Smooth muscle cell (in vitro differentiated cells): ENCODE results near the gene HYAL2. TPM values are rescaled to one million over a fixed set of nuclear protein-coding genes. Genes with fewer than 3 reads are reported as not detected.

Experiments used
- DNase-seq: peaks from one replicate; lab custom pipeline; 2025; ENCODE audit not compliant: unreplicated experiment; lab: John Stamatoyannopoulos, UW
- H2AFZ ChIP-seq: fragments of 200-600 bp; sonication (generic); 2 replicates; pipeline ENCODE4 v1.6.0; 2016; ENCODE audit warnings: antibody characterized with exemption, low read depth, mild to moderate bottlenecking
- H3F3A ChIP-seq: fragments of 200-600 bp; sonication (generic); 2 replicates; pipeline ENCODE4 v1.6.0; 2017; ENCODE audit warnings: antibody characterized with exemption, low read depth
- H3K27ac ChIP-seq: fragments of 200-600 bp; sonication (generic); 2 replicates; pipeline ENCODE4 v1.5.1; 2016; ENCODE audit warnings: low read depth, mild to moderate bottlenecking
- H3K27me3 ChIP-seq: fragments of 200-600 bp; sonication (generic); 2 replicates; pipeline ENCODE4 v1.6.1; 2016; ENCODE audit warnings: low read depth, mild to moderate bottlenecking
- H3K36me3 ChIP-seq: fragments of 200-600 bp; sonication (generic); 2 replicates; pipeline ENCODE4 v1.5.1; 2016; ENCODE audit warnings: low read depth
- H3K4me1 ChIP-seq: fragments of 200-600 bp; sonication (generic); 2 replicates; pipeline ENCODE4 v1.5.1; 2016; ENCODE audit warnings: low read depth
- H3K4me2 ChIP-seq: fragments of 200-600 bp; sonication (generic); 2 replicates; pipeline ENCODE4 v1.6.0; 2016; ENCODE audit warnings: mild to moderate bottlenecking
- H3K4me3 ChIP-seq: fragments of 200-600 bp; sonication (generic); 2 replicates; pipeline ENCODE4 v1.5.1; 2016; ENCODE audit warnings: mild to moderate bottlenecking
- H3K79me2 ChIP-seq: fragments of 200-600 bp; sonication (generic); 2 replicates; pipeline ENCODE4 v1.6.0; 2016; ENCODE audit warnings: low read depth, mild to moderate bottlenecking
- H3K9ac ChIP-seq: fragments of 200-600 bp; sonication (generic); 2 replicates; pipeline ENCODE4 v1.6.0; 2016; ENCODE audit warnings: low read depth
- H3K9me3 ChIP-seq: fragments of 200-600 bp; sonication (generic); replicated peaks from 2 replicates; pipeline ENCODE4 v1.5.1; 2016; ENCODE audit warnings: low read depth
- H4K20me1 ChIP-seq: fragments of 200-600 bp; sonication (generic); 2 replicates; pipeline ENCODE4 v1.6.0; 2016; ENCODE audit warnings: low read depth
- CTCF ChIP-seq: fragments of 200-600 bp; sonication (generic); IDR thresholded peaks from 2 replicates; pipeline ENCODE4 v1.5.1; 2017; ENCODE audit warnings: borderline replicate concordance, mild to moderate bottlenecking, antibody characterized with exemption; ENCODE audit not compliant: insufficient read depth, poor library complexity, severe bottlenecking
- WGBS: methylation state at CpG from one replicate; pipeline ENCODE4 v1.1.7; 2016; ENCODE audit warnings: low lambda C conversion rate; 5-methylcytosine and 5-hydroxymethylcytosine counted together
- polyA plus RNA-seq: library from polyadenylated mRNA; unstranded; fragments of >200 nt; fragmentation: Nextera tagmentation; extraction: Ambion mirVana; gene quantifications from 2 replicates; pipeline ENCODE4 v1.2.1, GENCODE V29; 2016
- total RNA-seq: library from RNA; depleted of rRNA; stranded (reverse); fragments of >200 nt; gene quantifications from 2 replicates; pipeline ENCODE4 v1.2.3, GENCODE V29; 2014

Gene HYAL2
- total and polyA plus RNA-seq, 2 experiments from 2014 or later, result 83.3 to 88.0 TPM

- Histone ChIP-seq H3K9me3 (no peaks in the 10 kb centered on the region), H3F3A (peaks cover 12% of the 10 kb centered on the region), H4K20me1 (no peaks in the 10 kb centered on the region), H3K4me1 (peaks cover 19% of the 10 kb centered on the region), H3K4me2 (no peak overlapping the region), H3K9ac (no peak overlapping the region), H3K27me3 (no peaks in the 10 kb centered on the region), H2AFZ (no peak overlapping the region), H3K79me2 (peaks cover 17% of the 10 kb centered on the region), H3K4me3 (no peak overlapping the region), H3K27ac (no peak overlapping the region), H3K36me3 (no peaks in the 10 kb centered on the region)
- no peak for TF ChIP-seq CTCF
- no peak for DNase-seq
- 96% methylated on average over 11 of the region's 11 CpGs for WGBS
Observed at GRCh38 chr3:50325497-50326181, 3.1 kb upstream of the HYAL2 start.

GRCh38 chr3:50325113-50325480, 2.6 kb upstream of the HYAL2 start:
- Histone ChIP-seq H3K79me2 (peaks cover 22% of the 10 kb centered on the region), H3K4me2 (no peak overlapping the region), H3K4me1 (peaks cover 23% of the 10 kb centered on the region), H3F3A (peaks cover 12% of the 10 kb centered on the region), H3K27ac (no peak overlapping the region), H3K36me3 (no peaks in the 10 kb centered on the region), H4K20me1 (no peaks in the 10 kb centered on the region), H2AFZ (no peak overlapping the region), H3K9ac (no peak overlapping the region), H3K9me3 (no peaks in the 10 kb centered on the region), H3K27me3 (no peaks in the 10 kb centered on the region), H3K4me3 (no peak overlapping the region)
- no peak for TF ChIP-seq CTCF
- 93% methylated on average over 2 of the region's 2 CpGs for WGBS
- DNase-seq, result no peak

- TF ChIP-seq CTCF, result peak; percentile 81
- H3K79me2 ChIP-seq, result peaks cover 27% of the 10 kb centered on the region
- no peak overlapping the region for H3K27ac ChIP-seq
- no peaks in the 10 kb centered on the region for H3K9me3 ChIP-seq
- H3K27me3 ChIP-seq, result no peaks in the 10 kb centered on the region
- no peak for DNase-seq
- 63% methylated on average over 4 of the region's 4 CpGs for WGBS
- no peak overlapping the region for H3K4me3 ChIP-seq
- H3K36me3 ChIP-seq, result no peaks in the 10 kb centered on the region
- H3K4me1 ChIP-seq, result peaks cover 27% of the 10 kb centered on the region
- H3K4me2 ChIP-seq, result no peak overlapping the region
- no peaks in the 10 kb centered on the region for H4K20me1 ChIP-seq
- no peak overlapping the region for H2AFZ ChIP-seq
- no peak overlapping the region for H3K9ac ChIP-seq
- H3F3A ChIP-seq, result peaks cover 12% of the 10 kb centered on the region
Observed at GRCh38 chr3:50324351-50325112, 2.0 kb upstream of the HYAL2 start.
